Measurements from ENCODE around the gene NR2F1-AS1.
"Not testable (repeated sequence)": the region's sequence is repeated elsewhere in the genome, so short reads cannot be mapped to it uniquely, and the experiment has no call there.

The NR2F1-AS1 gene

GRCh38 chr5:93576994-93577853, 3.8 kb downstream of the NR2F1-AS1 start:
- DNase-seq (ENCODE audit: low read depth in 3 of 3) = no peak

DNA sequence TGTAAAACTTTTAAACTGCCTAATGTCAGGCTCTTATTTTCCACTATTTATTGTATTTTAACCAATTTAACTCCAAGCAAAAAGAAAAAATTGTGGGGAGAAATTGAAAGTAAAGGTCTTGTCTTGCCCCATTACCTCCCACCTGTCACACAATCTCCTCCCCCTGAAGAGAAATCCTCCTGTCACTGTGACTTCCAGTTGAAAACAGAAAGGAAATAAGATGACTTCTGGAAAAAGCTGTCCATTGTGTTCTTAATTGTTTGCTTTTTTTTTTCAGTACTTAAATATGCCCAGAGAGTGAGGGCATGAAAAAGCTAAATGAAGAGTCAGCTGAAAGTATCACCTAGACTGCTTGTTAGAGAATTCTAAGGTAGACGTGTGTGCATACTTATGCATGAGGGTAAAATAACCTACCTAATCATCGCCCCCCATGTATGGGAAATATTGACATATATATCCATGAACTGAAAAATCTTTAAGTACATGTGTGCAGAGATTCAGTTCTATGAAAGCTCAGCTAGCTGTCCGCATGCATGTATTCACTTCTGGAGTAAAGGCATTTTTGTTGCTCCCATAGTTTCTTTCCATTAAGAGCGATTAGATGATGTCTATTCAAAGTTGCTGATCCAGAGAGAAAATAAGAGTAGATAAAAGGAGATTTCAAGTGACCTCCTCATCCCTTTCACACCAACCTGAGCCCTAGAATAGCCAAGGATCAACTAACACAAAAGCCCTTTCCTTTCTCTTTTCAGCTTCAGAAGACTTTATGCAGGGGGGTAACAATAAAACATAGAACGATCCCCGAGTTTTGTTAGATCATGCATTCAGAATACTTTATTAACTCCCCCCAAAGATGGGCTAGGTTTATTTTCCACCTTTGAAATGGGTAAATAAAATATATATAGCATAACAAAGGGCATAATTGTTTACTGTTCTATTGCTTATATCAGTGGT, 5.3 kb downstream of the NR2F1-AS1 start:
- DNase-seq (ENCODE audit: low read depth in 3 of 3) = no peak

GRCh38 chr5:93574491-93575305, 6.3 kb downstream of the NR2F1-AS1 start:
- no peak for DNase-seq (ENCODE audit: low read depth in 3 of 3)

GRCh38 chr5:93573354-93574351, 7.4 kb downstream of the NR2F1-AS1 start:
- no peak for DNase-seq (ENCODE audit: low read depth in 3 of 3)

GRCh38 chr5:93572608-93573353, 8.2 kb downstream of the NR2F1-AS1 start:
- no peak for DNase-seq (ENCODE audit: low read depth in 3 of 3)

DNA sequence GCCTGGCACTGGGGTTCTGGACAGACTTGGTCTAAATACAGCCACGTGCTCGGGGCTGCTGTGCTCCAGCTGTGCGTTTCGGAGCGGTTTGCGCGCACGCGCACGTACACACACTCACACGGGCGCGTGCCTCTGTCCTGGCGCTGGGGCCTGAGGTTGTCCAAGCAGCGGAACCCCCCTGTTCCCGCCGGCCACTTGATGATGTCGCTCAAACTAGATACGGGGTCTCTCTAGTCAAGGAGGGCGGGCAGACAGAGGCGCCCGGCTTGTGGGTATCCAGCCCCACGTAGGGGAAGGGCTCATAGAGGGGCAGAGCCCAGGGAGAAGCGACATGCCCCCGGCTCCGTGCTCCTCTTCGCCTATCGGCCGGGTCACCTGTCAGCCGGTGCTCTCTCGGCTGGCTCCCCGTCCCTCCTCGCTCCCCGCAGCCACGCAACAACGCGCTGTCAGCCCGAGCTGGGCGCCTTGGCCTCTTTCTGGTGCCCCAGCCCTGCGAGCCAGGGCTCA, 8.9 kb downstream of the NR2F1-AS1 start:
- no peak for DNase-seq (ENCODE audit: low read depth in 3 of 3)

GRCh38 chr5:93571114-93571949, 9.7 kb downstream of the NR2F1-AS1 start:
- no peak for DNase-seq (ENCODE audit: low read depth in 3 of 3)

DNA sequence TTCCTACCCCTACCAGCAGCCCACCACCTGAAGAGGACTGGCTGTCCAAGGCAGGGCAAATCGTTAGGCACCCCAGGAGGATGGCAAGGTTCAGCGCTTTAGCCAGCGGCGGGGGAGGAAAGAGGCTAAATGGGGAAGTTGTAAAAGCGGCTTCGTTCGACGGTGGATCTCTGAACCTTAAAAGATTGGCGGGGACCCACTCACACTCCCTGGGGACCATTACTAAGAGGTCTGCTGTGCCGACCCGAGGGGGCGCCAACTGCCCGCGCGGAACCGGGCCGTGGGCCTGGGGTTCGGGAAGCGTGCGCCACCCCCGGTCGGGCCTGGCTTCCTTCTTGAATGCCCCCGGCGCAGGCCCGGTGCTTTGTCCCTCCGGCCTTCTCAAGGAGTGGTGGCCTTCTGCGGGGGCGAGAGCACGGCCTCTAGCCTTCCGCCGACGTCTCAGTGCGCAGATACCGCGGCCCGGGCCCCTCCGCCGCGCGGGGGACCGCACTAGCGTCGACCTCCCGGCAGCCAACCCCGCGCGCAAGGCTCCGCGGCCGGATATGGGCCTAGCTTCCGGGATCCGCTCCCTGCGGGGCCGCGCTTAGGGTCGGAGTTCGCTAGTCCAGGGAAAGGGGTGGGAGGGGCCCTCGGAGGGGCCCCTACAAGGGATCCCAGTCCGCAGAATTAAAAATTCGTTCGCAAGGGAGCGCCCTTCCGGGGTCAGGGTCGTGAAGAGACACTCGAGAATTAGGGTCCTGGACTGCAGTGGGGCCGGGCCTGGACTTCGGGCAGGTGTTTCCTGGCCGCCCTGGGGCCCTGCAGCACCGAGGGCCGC, 10.5 kb downstream of the NR2F1-AS1 start:
- DNase-seq (ENCODE audit: low read depth in 3 of 3) = no peak

DNA sequence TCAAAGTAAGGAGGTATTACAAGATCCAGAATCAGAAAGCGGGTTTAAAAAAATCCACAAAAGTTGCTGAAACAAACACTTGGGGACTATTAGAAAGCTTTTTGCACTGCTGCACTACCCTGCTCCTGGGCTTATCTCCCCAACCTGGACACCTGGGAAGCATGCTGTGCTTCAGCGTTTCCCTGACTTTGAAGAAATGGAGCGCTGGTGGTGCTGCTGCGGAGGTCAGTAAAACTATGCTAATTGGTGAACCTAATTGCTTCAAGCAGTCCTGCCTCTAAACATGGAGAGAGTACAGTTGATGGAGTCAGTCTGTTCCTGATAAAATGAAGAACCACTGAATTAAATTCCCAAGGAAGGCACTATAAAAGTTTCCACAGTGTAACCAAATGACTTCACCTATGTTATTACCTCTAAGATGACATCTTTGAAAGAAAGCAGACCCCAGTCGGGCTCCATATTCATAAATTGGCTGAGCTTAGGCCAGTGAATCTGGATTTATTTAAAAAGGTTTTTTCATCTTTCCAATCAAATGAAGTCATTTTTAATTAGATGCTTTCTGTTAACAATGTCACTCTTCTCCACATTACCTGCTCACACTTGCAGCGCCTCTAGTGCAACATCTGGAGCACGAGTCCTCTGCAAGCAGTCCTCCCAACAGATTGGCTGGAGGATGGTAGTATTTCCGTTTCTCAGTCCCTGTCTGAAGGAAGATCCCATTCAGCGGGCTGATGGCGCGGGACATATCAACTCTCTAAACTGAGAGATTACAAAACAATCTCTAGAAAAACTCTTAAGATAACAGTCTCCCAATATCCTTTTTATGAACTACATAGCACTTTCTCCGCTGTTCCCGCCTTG, 11.5 kb downstream of the NR2F1-AS1 start:
- DNase-seq (ENCODE audit: low read depth in 3 of 3) = no peak

DNA sequence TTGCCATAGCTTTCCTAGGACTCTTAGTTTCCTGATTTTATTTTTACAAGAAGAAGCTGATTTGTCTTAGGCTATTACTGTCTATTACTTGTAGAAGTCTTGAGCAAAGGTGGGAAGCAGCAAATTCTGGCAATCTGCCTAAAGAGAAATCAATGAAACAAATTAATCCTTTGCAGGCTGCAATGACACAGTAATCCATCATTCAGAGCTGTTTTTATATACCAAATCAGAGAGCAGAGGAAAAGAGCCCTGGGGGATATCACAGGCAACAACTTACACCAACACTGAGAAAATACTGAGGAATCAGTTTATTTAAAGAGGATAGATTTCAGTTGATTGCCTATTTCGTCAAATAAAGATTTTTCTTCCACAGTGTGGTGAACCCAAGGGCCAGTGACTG, 13.6 kb downstream of the NR2F1-AS1 start:
- no peak for DNase-seq (ENCODE audit: low read depth in 3 of 3)

GRCh38 chr5:93566091-93566490, 14.9 kb downstream of the NR2F1-AS1 start:
- no peak for DNase-seq (ENCODE audit: low read depth in 3 of 3)

DNA sequence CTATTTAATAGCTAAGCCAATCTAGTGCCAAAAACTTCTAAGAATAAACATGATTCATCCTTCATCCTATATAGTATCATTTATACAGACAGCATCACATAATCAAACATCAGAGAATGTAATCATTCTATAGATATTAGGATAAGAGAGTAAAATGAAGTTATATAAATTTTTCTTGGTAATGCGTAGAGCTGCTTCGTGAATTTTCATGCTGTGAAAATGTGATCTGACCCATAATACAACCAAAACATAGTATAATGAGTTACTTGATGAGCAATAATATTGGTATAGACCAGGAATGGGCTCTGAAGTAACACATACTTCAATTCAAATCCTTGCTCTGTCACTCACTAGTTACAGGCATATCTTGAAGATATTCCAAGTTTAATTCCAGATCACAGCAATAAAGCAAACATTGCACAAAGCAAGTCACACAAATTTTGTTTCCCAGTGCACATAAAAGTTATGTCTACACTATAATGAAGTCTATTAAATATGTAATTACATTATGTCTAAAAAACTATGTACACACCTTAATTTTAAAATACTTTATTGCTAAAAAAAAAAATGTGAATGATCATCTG, 23.9 kb downstream of the NR2F1-AS1 start:
- DNase-seq (ENCODE audit: low read depth in 3 of 3) = no peak

GRCh38 chr5:93549594-93549993, 31.4 kb downstream of the NR2F1-AS1 start:
- not testable (repeated sequence) for DNase-seq (ENCODE audit: low read depth in 3 of 3)

GRCh38 chr5:93545872-93546271, 35.1 kb downstream of the NR2F1-AS1 start:
- no peak for DNase-seq (ENCODE audit: low read depth in 3 of 3)

DNA sequence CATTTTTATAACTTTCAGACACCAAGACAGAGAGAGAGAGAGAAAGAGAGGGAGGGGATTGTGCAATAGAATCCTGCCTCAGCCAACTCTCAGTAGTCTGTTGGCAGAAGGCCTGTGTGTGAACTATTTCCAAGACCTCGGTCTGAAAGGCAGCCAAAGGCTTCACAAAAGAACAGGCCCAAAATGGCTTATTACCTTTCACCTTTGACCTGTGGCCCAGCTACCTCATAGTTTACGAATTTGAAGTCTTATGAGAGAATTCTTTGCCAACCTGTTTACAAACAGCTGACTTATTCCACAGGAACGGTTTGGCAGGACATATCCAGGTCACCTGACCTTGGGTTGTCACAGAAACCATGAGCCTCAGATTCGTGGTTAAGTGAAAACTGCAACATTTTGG, 48.6 kb downstream of the NR2F1-AS1 start:
- DNase-seq (ENCODE audit: low read depth in 3 of 3) = no peak

GRCh38 chr5:93521815-93522214, 59.2 kb downstream of the NR2F1-AS1 start:
- DNase-seq (ENCODE audit: low read depth in 3 of 3) = not testable (repeated sequence)

Measured in stimulated activated CD4-positive, alpha-beta T cell treated with anti-CD3 and anti-CD28 coated beads, TNF-alpha, amount 100 ng/mL, for 24 hours (primary cell).